ENCODE measurements around the gene RAB3GAP2. TPM values are rescaled to one million over a fixed set of nuclear protein-coding genes. Genes with fewer than 3 reads are reported as not detected.

The RAB3GAP2 gene, protein sequence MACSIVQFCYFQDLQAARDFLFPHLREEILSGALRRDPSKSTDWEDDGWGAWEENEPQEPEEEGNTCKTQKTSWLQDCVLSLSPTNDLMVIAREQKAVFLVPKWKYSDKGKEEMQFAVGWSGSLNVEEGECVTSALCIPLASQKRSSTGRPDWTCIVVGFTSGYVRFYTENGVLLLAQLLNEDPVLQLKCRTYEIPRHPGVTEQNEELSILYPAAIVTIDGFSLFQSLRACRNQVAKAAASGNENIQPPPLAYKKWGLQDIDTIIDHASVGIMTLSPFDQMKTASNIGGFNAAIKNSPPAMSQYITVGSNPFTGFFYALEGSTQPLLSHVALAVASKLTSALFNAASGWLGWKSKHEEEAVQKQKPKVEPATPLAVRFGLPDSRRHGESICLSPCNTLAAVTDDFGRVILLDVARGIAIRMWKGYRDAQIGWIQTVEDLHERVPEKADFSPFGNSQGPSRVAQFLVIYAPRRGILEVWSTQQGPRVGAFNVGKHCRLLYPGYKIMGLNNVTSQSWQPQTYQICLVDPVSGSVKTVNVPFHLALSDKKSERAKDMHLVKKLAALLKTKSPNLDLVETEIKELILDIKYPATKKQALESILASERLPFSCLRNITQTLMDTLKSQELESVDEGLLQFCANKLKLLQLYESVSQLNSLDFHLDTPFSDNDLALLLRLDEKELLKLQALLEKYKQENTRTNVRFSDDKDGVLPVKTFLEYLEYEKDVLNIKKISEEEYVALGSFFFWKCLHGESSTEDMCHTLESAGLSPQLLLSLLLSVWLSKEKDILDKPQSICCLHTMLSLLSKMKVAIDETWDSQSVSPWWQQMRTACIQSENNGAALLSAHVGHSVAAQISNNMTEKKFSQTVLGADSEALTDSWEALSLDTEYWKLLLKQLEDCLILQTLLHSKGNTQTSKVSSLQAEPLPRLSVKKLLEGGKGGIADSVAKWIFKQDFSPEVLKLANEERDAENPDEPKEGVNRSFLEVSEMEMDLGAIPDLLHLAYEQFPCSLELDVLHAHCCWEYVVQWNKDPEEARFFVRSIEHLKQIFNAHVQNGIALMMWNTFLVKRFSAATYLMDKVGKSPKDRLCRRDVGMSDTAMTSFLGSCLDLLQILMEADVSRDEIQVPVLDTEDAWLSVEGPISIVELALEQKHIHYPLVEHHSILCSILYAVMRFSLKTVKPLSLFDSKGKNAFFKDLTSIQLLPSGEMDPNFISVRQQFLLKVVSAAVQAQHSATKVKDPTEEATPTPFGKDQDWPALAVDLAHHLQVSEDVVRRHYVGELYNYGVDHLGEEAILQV (N-terminal part only)
- 27.5 and 33.0 TPM in 2 replicates for total RNA-seq

- TF ChIP-seq, protein P1, sequence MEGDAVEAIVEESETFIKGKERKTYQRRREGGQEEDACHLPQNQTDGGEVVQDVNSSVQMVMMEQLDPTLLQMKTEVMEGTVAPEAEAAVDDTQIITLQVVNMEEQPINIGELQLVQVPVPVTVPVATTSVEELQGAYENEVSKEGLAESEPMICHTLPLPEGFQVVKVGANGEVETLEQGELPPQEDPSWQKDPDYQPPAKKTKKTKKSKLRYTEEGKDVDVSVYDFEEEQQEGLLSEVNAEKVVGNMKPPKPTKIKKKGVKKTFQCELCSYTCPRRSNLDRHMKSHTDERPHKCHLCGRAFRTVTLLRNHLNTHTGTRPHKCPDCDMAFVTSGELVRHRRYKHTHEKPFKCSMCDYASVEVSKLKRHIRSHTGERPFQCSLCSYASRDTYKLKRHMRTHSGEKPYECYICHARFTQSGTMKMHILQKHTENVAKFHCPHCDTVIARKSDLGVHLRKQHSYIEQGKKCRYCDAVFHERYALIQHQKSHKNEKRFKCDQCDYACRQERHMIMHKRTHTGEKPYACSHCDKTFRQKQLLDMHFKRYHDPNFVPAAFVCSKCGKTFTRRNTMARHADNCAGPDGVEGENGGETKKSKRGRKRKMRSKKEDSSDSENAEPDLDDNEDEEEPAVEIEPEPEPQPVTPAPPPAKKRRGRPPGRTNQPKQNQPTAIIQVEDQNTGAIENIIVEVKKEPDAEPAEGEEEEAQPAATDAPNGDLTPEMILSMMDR (IDR thresholded peaks at IDR 0.05; ENCODE audit: insufficient read depth, low read length, poor library complexity, severe bottlenecking): no peak
- H3K36me3 ChIP-seq (ENCODE audit: control insufficient read depth, insufficient read depth, low read length): no peaks in the 10 kb centered on the region
- H3K4me3 ChIP-seq (ENCODE audit: low read depth, low read length): peak within 1 kb of the TSS; percentile 88
- H3K27me3 ChIP-seq (ENCODE audit: control insufficient read depth, insufficient read depth, low read length): no peaks in the 10 kb centered on the region
- peak; percentile 71 for DNase-seq (ENCODE audit: low read depth)
These were observed at the start of gene RAB3GAP2 for GRCh38 chr1:220272047-220272840. Gene RAB3GAP2, minus strand, starts transcription at chr1:220272453. Its CDS starts 116 bp downstream, at chr1:220272337.

DNA sequence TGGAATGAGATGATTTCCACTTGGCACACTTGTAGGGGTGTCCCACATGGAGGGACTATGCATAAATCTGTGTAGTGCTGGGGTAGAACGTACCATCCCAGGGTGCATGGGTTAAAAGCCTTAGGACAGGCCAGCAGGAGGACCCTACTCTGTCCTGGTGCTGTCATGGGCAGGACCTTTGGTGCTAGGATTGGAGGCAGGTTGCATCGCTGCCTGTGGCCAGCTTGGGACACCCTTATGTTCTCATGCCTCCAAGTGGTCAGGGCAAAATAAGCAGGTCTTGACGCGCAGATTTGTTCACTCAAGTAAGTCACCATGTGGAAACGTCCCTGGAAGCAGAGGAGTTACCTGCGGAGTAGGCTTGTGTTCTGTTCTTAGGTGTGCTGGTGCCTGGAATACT, 49.5 kb upstream of the RAB3GAP2 start:
- TF ChIP-seq, protein P1 (IDR thresholded peaks at IDR 0.05; ENCODE audit: insufficient read depth, low read length, poor library complexity, severe bottlenecking): no peak
- no peak for DNase-seq (ENCODE audit: low read depth)
- Histone ChIP-seq H3K4me3 (ENCODE audit: low read depth, low read length) (no peak overlapping the region), H3K36me3 (ENCODE audit: control insufficient read depth, insufficient read depth, low read length) (no peaks in the 10 kb centered on the region), H3K27me3 (ENCODE audit: control insufficient read depth, insufficient read depth, low read length) (no peaks in the 10 kb centered on the region)

- DNase-seq (ENCODE audit: low read depth): no peak
- Histone ChIP-seq H3K4me3 (ENCODE audit: low read depth, low read length) (no peak overlapping the region), H3K36me3 (ENCODE audit: control insufficient read depth, insufficient read depth, low read length) (no peaks in the 10 kb centered on the region), H3K27me3 (ENCODE audit: control insufficient read depth, insufficient read depth, low read length) (no peaks in the 10 kb centered on the region)
- TF ChIP-seq, protein P1 (IDR thresholded peaks at IDR 0.05; ENCODE audit: insufficient read depth, low read length, poor library complexity, severe bottlenecking): no peak
These were observed 48.5 kb upstream of the RAB3GAP2 start for GRCh38 chr1:220320709-220321108.

- Histone ChIP-seq H3K27me3 (ENCODE audit: control insufficient read depth, insufficient read depth, low read length) (no peaks in the 10 kb centered on the region), H3K4me3 (ENCODE audit: low read depth, low read length) (no peak overlapping the region), H3K36me3 (ENCODE audit: control insufficient read depth, insufficient read depth, low read length) (no peaks in the 10 kb centered on the region)
- DNase-seq (ENCODE audit: low read depth): no peak
- TF ChIP-seq, protein P1 (IDR thresholded peaks at IDR 0.05; ENCODE audit: insufficient read depth, low read length, poor library complexity, severe bottlenecking): no peak
These were observed 46.4 kb upstream of the RAB3GAP2 start for GRCh38 chr1:220318673-220319072.

GRCh38 chr1:220317161-220317560, 44.9 kb upstream of the RAB3GAP2 start:
- Histone ChIP-seq H3K27me3 (ENCODE audit: control insufficient read depth, insufficient read depth, low read length) (no peaks in the 10 kb centered on the region), H3K4me3 (ENCODE audit: low read depth, low read length) (no peak overlapping the region), H3K36me3 (ENCODE audit: control insufficient read depth, insufficient read depth, low read length) (no peaks in the 10 kb centered on the region)
- DNase-seq (ENCODE audit: low read depth): no peak
- TF ChIP-seq, protein P1 (IDR thresholded peaks at IDR 0.05; ENCODE audit: insufficient read depth, low read length, poor library complexity, severe bottlenecking): no peak
